ENCODE measurements around the gene OGFOD2. TPM values are rescaled to one million over a fixed set of nuclear protein-coding genes. Genes with fewer than 3 reads are reported as not detected.

Gene OGFOD2
- polyA plus RNA-seq, 1 donor (not counting 4 experiments of a cell fraction or from before 2014, with no cell fraction given): 6.9 TPM

GRCh38 chr12:122985338-122986257 lies 10.6 kb downstream of the OGFOD2 start:
- peaks cover 10% of the 10 kb centered on the region for H3K4me1 ChIP-seq (ENCODE audit: control insufficient read depth, extremely low read depth, insufficient read depth, low read length)
- H3K9ac ChIP-seq (ENCODE audit: control insufficient read depth, extremely low read depth, insufficient read depth, low read length): no peak overlapping the region
- dilution Hi-C loops (cut with MboI; ENCODE audit: extremely low pct_ligation_motif_present, low sequenced_read_pairs): no loop called here
- no peak for FAIRE-seq
- H3K79me2 ChIP-seq (ENCODE audit: control insufficient read depth, insufficient read depth, low read length): peaks cover 26% of the 10 kb centered on the region
- TF ChIP-seq EZH2 (IDR thresholded peaks at IDR 0.05; ENCODE audit: low read length): no peak
- TF ChIP-seq CTCF (optimal IDR thresholded peaks at IDR 0.05 in 1 of 3, IDR thresholded peaks at IDR 0.05 in 1 of 3, conservative IDR thresholded peaks at IDR 0.05 in 1 of 3; ENCODE audit: extremely low read depth in 1 of 3, insufficient read depth in 2 of 3, low read length in 3 of 3): no peak
- no peaks in the 10 kb centered on the region for H4K20me1 ChIP-seq (ENCODE audit: control insufficient read depth, extremely low read depth, insufficient read depth, low read length)
- H3K9me1 ChIP-seq (ENCODE audit: control insufficient read depth, extremely low read depth, insufficient read depth, low read length): peaks cover 2% of the 10 kb centered on the region
- H2AFZ ChIP-seq (ENCODE audit: control insufficient read depth, low read length): no peak overlapping the region
- H3K4me2 ChIP-seq (ENCODE audit: control insufficient read depth, extremely low read depth, insufficient read depth, low read depth, low read length): no peak overlapping the region
- no peak overlapping the region for H3K4me3 ChIP-seq (ENCODE audit: control insufficient read depth in 2 of 3, extremely low read depth in 1 of 3, insufficient read depth in 2 of 3, low read depth in 1 of 3, low read length in 3 of 3)
- H3K27ac ChIP-seq (ENCODE audit: control insufficient read depth, insufficient read depth, low read length): no peak overlapping the region
- no peaks in the 10 kb centered on the region for H3K27me3 ChIP-seq (ENCODE audit: control insufficient read depth, extremely low read depth, insufficient read depth, low read length)
- DNase-seq (ENCODE audit: low read depth, low spot score): no peak
- no peaks in the 10 kb centered on the region for H3K9me3 ChIP-seq (ENCODE audit: control insufficient read depth, low read depth, low read length)
- peaks cover 13 to 18% of the 10 kb centered on the region in 2 experiments for H3K36me3 ChIP-seq (ENCODE audit: control insufficient read depth in 2 of 2, extremely low read depth in 1 of 2, insufficient read depth in 2 of 2, low read length in 2 of 2)

GRCh38 chr12:122986258-122986871 lies 11.3 kb downstream of the OGFOD2 start:
- TF ChIP-seq EZH2 (IDR thresholded peaks at IDR 0.05; ENCODE audit: low read length) (no peak), CTCF (optimal IDR thresholded peaks at IDR 0.05 in 1 of 3, IDR thresholded peaks at IDR 0.05 in 1 of 3, conservative IDR thresholded peaks at IDR 0.05 in 1 of 3; ENCODE audit: extremely low read depth in 1 of 3, insufficient read depth in 2 of 3, low read length in 3 of 3) (no peak)

More at GRCh38 chr12:122986258-122986871, 11.3 kb downstream of the OGFOD2 start:
- Histone ChIP-seq H4K20me1 (ENCODE audit: control insufficient read depth, extremely low read depth, insufficient read depth, low read length) (no peaks in the 10 kb centered on the region), H3K4me3 (ENCODE audit: control insufficient read depth in 2 of 3, extremely low read depth in 1 of 3, insufficient read depth in 2 of 3, low read depth in 1 of 3, low read length in 3 of 3) (no peak overlapping the region), H3K9ac (ENCODE audit: control insufficient read depth, extremely low read depth, insufficient read depth, low read length) (no peak overlapping the region), H3K9me3 (ENCODE audit: control insufficient read depth, low read depth, low read length) (no peaks in the 10 kb centered on the region), H3K9me1 (ENCODE audit: control insufficient read depth, extremely low read depth, insufficient read depth, low read length) (peaks cover 2% of the 10 kb centered on the region), H3K4me1 (ENCODE audit: control insufficient read depth, extremely low read depth, insufficient read depth, low read length) (peaks cover 10% of the 10 kb centered on the region), H2AFZ (ENCODE audit: control insufficient read depth, low read length) (no peak overlapping the region), H3K27ac (ENCODE audit: control insufficient read depth, insufficient read depth, low read length) (no peak overlapping the region), H3K79me2 (ENCODE audit: control insufficient read depth, insufficient read depth, low read length) (peaks cover 19% of the 10 kb centered on the region), H3K27me3 (ENCODE audit: control insufficient read depth, extremely low read depth, insufficient read depth, low read length) (no peaks in the 10 kb centered on the region), H3K4me2 (ENCODE audit: control insufficient read depth, extremely low read depth, insufficient read depth, low read depth, low read length) (no peak overlapping the region), H3K36me3 (ENCODE audit: control insufficient read depth in 2 of 2, extremely low read depth in 1 of 2, insufficient read depth in 2 of 2, low read length in 2 of 2) (peaks cover 13 to 18% of the 10 kb centered on the region in 2 experiments)
- no peak for FAIRE-seq
- dilution Hi-C loops (cut with MboI; ENCODE audit: extremely low pct_ligation_motif_present, low sequenced_read_pairs): no loop called here
- DNase-seq (ENCODE audit: low read depth, low spot score): no peak
